HG03520 (cell line): ENCODE measurements around the gene VCL.
"Not testable (repeated sequence)": the region's sequence is repeated elsewhere in the genome, so short reads cannot be mapped to it uniquely, and the experiment has no call there.

Experiments
- ATAC-seq: cut with Tn5 transposase; IDR thresholded peaks from one replicate; pipeline ENCODE4 v1.9.1; 2021; ENCODE audit warnings: mild to moderate bottlenecking, moderate library complexity; ENCODE audit not compliant: unreplicated experiment

Gene VCL

DNA sequence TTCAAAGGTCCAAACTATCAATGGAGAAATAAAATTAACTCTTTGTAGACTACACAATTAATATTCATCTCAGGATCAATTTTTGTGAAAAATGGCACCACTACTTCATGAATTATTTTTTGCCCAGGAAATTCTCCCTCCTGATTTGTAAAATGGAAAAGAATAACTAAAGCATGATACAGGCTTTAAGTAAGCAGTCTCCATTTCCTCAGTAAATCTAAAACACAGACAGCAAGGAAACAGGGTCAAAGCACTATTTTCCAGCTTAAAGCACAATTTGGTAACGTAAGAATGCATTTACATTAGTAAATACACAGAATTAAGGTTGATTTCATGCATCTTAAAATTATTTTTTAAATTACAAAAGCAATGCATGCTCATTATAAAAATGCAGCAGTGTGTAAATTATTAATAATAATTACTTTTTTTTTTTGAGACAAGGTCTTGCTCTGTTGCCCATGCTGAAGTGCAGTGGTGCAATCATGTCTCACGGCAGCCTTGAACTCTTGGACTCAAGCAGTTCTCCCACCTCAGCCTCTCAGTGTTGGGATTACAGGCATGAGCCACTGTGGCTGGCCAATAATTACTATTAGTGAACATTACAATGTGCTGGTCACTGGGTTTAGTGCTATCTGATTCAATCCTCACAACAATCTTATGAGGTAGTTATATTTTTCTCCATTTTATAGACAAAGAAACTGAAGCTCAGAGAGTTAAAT, 26.1 kb upstream of the VCL start:
- ATAC-seq: no peak

- no peak for ATAC-seq
These were observed 24.5 kb upstream of the VCL start for GRCh38 chr10:73973427-73973826.

DNA sequence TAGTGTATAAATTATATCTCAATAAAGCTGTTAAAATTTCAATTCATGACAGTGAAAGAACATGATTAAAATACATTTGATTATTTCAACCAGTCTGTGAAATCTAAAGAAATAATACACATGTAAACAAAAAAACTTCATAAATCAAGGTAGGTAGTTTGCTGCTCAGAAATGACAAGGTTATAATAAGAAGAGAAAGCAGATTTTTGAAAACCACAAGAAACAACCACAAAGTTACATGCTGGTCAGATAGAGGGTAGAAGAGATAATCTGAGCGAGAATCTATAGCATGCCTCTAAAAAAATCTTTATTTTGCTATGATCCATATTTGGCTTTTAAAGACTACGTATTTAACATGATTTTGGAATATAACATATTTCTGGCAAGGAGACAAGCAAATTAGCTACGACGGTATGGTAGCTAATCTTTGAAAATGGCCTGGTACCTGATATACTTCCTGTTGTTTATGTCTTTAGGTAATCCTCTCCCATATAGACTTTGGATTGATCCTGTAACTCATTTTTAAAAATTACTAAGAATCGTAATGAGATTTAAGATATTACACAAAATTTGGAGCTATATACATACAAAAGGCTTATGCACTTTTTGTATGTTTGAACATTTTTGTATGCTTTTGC, 23.5 kb upstream of the VCL start:
- ATAC-seq: no peak

GRCh38 chr10:73975388-73975787, 22.5 kb upstream of the VCL start:
- no peak for ATAC-seq

- ATAC-seq: no peak
These were observed 18.6 kb upstream of the VCL start for GRCh38 chr10:73979141-73979808.

- ATAC-seq: no peak
These were observed 18.0 kb upstream of the VCL start for GRCh38 chr10:73979809-73980433.

DNA sequence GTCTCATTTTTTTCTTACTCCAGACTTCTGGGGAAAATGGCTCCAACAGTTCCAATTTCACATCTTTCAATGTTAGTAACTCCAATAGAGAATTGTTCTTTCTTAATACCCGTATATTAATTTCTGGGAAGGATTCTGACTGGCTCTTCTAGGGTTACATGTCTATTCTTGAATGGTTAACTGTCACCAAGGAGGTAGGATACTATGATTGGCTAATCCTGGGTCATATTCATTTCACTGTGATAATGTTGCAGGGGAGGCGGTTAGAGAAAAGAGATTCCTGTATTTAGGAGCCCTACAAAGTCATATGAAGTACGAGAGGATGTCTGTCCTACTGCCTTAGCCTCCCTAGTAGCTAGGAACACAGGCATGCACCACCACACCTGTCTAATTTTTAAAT, 16.1 kb upstream of the VCL start:
- ATAC-seq: no peak

- ATAC-seq: no peak
These were observed 14.5 kb upstream of the VCL start for GRCh38 chr10:73983096-73984047.

GRCh38 chr10:73989594-73990150, 8.2 kb upstream of the VCL start:
- ATAC-seq: no peak

- ATAC-seq: no peak
These were observed 6.6 kb upstream of the VCL start for GRCh38 chr10:73991203-73991883.

- no peak for ATAC-seq
These were observed 6.1 kb upstream of the VCL start for GRCh38 chr10:73991884-73992245.

- ATAC-seq: no peak
These were observed 4.8 kb upstream of the VCL start for GRCh38 chr10:73992899-73993788.

DNA sequence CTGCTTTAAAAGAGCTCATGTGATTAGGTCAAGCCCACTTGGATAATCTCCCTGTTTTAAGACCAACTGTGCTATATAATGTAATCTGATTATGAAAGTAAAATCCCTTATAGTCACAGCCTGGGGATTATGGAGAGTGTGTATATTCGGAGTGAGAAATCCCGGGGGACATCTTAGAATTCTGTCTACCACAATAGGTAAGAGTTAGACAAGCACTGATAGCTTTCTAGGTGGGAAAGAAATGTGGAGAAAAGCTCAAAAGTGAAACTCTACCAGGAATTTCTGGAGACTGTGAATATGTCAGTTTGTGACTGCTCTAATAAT, 2.9 kb upstream of the VCL start:
- no peak for ATAC-seq

GRCh38 chr10:73997461-73997786, 492 bp upstream of the VCL start:
- ATAC-seq: peak; percentile 67

GRCh38 chr10:73998623-73998928, 660 bp downstream of the VCL start:
- no peak for ATAC-seq

DNA sequence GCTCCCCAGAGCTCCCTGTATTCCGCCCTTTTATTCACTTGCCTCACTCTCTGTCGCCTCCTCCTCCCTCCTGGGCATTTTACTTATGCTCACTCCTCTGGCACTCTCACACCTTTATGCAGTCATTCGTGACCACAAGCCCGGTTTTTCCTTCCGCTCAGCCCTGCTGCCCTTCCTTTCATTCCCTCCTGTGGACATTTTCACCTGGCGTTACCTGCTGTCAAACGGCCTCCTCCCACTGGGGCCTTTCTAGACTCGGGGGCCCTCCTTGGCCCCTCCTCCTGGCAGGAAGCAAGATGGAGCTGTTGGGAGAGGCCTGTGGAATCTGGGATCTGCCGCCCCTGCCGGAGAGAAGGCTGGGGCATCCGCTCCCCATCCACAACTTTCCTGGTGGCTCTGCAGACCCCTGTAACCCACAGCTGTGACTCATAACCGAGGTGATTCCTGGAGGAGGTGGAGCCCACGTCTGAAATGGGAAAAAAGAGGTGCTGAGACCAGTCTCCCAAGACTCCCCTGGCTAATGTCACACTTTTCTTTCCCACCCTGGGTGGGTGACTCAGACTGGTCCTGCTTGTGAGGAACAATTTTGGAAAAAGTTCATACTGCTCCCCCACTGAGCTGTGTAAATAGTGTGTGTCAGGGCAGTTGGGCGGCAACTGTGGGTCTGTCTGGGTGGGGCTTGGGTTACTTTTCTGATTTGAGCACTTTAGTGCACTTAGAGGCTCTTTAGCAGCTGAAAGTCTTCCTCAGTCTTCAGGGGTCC, 1.2 kb downstream of the VCL start:
- ATAC-seq: no peak

DNA sequence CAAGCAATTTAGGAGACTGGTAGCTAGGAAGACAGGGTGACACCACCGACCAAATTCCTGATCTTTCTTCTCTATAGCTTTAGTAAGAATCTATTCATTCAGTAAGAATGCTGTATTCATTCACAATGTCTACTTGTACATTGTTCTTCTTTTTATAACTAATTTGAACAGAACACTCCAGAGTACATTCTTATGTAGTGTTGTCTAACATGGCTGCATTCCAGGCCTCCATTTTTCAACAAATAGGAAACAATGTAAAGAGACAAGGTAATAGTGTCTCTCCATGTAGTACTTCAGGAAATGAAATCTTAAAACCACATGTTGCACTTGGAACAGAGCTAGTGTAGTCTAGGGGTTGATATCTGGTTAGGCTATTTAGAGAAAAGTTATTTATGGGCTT, 1.8 kb downstream of the VCL start:
- no peak for ATAC-seq

GRCh38 chr10:74000244-74000643, 2.3 kb downstream of the VCL start:
- ATAC-seq: not testable (repeated sequence)
